AG04449 (cell line): Measurements from ENCODE around the gene DOC2A.
"Not testable (repeated sequence)": the region's sequence is repeated elsewhere in the genome, so short reads cannot be mapped to it uniquely, and the experiment has no call there.

ENCODE experiments used
- CTCF ChIA-PET: fragments of 350-600 bp; formaldehyde crosslinking; extraction: SDS; loops from one replicate; lab custom pipeline; 2021; ENCODE audit warnings: antibody characterized with exemption; lab: Yijun Ruan, JAX
- POLR2A ChIA-PET: fragments of 400-600, 350-600 bp; formaldehyde crosslinking; extraction: SDS; loops from one replicate; lab custom pipeline; 2020; ENCODE audit warnings: antibody characterized with exemption, inconsistent platforms; lab: Yijun Ruan, JAX
- DNase-seq: peaks from one replicate; pipeline ENCODE4 v3.0.0-alpha.2; 2010; ENCODE audit warnings: low read depth, low spot score
- H3K4me3 ChIP-seq: 2 replicates; pipeline ENCODE4 v1.5.1; 2011; ENCODE audit warnings: low read depth, mild to moderate bottlenecking, control low read depth, low read length
- TF ChIP-seq, protein P1 (sequence below): IDR thresholded peaks from one replicate; pipeline ENCODE4 v1.5.1; 2011; ENCODE audit warnings: mild to moderate bottlenecking, moderate library complexity, low read length, control low read depth, inconsistent platforms; ENCODE audit not compliant: insufficient read depth; ENCODE audit errors: missing control alignments

The DOC2A gene

DNA sequence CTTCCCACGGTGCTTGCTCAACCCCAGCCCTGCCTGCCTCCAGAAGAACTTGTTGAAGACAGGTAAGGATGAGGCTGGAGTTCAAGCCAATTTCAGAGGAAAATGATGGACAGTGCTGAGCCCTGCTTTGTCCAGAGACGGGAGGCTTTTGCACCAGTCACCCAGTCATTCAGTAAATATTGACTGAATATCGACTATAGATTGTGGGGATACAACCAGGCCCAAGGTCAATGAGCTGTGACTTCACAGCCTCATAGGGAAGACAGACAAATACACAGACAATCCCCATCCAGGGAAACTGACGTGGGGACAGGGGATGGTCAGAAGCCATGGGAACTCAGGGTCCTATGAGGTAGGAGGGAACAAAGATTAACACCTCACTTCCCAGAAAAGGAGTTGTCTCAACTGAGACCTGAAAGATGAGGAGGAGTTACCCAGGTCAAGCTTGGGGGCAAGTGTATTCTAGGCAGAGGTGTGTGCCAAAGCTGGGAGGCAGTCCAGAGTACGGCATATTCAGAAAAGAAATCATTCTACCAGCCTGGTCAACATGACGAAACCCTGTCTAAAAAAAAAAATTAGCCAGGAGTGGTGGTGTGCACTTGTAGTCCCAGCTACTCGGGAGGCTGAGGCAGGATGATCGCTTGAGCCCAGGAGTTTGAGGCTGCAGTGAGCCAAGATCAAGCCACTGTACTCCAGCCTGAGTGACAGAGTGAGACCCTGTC is 5.9 kb upstream of the DOC2A start:
- no peak overlapping the region for H3K4me3 ChIP-seq
- TF ChIP-seq, protein P1, sequence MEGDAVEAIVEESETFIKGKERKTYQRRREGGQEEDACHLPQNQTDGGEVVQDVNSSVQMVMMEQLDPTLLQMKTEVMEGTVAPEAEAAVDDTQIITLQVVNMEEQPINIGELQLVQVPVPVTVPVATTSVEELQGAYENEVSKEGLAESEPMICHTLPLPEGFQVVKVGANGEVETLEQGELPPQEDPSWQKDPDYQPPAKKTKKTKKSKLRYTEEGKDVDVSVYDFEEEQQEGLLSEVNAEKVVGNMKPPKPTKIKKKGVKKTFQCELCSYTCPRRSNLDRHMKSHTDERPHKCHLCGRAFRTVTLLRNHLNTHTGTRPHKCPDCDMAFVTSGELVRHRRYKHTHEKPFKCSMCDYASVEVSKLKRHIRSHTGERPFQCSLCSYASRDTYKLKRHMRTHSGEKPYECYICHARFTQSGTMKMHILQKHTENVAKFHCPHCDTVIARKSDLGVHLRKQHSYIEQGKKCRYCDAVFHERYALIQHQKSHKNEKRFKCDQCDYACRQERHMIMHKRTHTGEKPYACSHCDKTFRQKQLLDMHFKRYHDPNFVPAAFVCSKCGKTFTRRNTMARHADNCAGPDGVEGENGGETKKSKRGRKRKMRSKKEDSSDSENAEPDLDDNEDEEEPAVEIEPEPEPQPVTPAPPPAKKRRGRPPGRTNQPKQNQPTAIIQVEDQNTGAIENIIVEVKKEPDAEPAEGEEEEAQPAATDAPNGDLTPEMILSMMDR: no peak
- CTCF ChIA-PET: interaction anchor here (0.6 to 2.7 kb wide), 7 partner anchors 10 to 169 kb away, joined by 3 to 5 read pairs (median 3); no protein-coding TSS in a partner anchor
- POLR2A ChIA-PET: no interaction called here
- DNase-seq: no peak

DNA sequence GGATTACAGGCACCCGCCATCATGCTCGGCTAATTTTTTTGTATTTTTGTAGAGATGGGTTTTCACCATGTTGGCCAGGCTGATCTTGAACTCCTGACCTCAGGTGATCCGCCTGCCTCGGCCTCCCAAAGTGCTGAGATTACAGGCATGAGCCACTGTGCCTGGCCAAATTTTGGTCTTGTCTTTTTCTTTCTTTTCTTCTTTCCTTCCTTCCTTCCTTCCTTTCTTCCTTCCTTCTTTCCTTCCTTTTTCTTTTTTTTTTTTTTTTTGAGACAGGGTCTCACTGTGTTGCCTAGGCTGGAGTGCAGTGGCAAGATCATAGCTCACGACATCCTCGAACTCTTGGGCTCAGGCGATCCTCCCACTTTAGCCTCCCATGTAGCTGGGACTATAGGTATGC is 4.6 kb upstream of the DOC2A start:
- POLR2A ChIA-PET, H3K4me3 ChIP-seq, DNase-seq: not testable (repeated sequence)
- CTCF ChIA-PET: interaction anchor here (1.6 kb wide), 1 partner anchor 167 kb away, joined by 3 read pairs; no protein-coding TSS in a partner anchor

DNA sequence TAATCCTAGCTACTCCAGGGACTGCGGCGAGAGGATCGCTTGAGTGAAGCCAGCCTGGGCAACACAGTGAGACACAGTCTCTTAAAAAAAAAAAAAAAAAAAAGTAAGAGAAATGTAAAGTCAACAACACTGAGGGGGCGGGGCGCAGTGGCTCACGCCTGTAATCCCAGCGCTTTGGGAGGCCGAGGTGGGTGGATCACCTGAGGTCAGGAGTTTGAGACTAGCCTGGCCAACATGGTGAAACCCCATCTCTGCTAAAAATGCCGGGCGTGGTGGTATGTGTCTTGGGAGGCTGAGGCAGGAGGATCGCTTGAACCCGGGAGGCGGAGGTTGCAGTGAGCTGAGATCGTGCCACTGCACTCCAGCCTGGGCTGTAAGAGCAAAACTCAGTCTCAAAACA is 1.8 kb upstream of the DOC2A start:
- POLR2A ChIA-PET, H3K4me3 ChIP-seq, DNase-seq: not testable (repeated sequence)
- CTCF ChIA-PET: interaction anchor here (0.6 to 1.1 kb wide), 3 partner anchors 8 to 76 kb away, joined by 3 read pairs; partner anchors contain the start of gene C16orf92

DNA sequence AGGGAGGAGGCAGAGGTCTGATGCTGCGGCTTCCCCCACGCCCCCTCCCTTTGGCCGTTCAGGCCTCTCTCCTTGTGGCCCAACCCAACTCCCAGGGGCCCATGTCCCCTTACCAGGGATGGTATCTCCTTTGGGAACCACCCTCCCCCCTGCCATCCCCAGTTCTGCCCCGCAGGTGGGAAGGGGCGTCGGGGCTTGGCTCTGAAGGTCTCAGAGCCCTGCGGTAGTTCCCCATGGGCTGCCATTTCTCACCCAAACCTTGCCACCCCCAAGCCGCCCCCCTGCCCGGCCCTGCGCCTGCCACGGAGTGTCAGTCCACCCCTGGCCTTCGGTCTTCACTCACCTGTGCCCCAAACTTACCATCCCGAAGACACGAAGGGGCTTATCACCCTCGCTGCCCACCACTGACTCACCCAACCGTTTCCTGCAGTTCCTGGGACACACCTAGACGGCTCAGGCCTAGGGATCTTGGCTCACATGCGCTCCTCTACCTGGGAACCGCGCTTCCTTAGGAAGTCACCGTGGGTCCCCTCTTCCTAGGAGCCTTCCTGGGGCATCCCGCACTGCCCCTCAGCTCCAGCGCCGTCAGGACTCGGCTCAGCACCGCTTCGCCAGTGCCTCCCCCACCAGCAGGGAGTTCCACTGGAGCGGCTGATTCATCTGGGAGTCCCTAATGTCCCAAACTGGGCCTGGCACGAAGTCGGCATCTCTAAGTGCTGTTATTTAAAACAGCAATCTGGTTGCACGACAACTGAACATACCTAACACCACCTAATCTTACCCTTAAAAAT is 1.1 kb upstream of the DOC2A start:
- ChIA-PET CTCF (interaction anchor here (1.0 kb wide), 1 partner anchor 11 kb away, joined by 3 read pairs; the partner anchor contains the start of gene C16orf92), POLR2A (no interaction called here)
- TF ChIP-seq, protein P1: no peak
- no peak for DNase-seq
- H3K4me3 ChIP-seq: no peak overlapping the region

DNA sequence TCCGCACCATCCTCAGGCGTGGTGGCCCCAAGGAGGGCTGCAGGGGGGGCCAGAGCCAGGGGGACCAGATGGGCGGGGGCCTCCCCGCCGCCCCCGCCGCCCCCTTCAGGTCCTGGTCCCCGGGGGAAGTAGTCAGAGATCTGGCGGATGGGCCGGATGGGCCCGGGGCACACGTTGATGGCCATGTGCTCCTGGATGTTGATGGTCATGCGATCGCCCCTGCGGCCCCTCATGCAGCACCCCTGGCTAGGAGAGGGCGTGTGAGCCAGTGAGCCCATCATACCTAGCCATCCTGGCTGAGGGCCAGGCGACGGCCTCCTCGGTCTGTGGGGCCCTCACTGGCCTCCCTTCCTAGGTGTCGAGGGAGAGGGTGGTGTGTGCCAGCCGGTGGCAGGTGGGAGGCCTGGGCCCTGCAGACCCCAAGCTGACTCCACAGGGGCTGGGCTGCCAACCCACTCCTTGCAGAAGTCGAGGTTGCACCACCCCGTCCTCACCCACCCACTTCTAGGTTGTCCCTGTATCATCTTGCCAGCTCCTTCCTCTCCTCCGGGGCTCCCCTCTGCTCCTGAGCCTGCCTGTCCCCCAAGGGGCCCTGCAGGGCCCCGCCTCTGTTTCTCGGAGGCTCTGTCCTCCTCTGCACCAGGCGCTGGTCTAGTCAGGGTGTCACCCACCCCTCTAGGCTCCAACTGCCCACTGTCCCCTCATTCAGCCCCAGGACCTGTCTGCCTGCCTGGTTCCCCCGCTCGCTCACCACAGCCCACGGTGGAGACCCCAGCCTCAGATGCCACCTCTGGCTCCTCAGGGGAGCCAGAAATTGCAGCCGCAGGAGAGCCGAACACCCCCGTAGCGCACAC is 610 bp downstream of the DOC2A start:
- POLR2A ChIA-PET: interaction anchor here (0.6 kb wide), 1 partner anchor 47 kb away, joined by 5 read pairs; no protein-coding TSS in a partner anchor
- DNase-seq: no peak
- peak overlapping the region; percentile 8; the same call in 1 of the 2 replicates for H3K4me3 ChIP-seq
- TF ChIP-seq, protein P1: no peak
- CTCF ChIA-PET: interaction anchor here (1.7 kb wide), 1 partner anchor 9 kb away, joined by 4 read pairs; no protein-coding TSS in a partner anchor

DNA sequence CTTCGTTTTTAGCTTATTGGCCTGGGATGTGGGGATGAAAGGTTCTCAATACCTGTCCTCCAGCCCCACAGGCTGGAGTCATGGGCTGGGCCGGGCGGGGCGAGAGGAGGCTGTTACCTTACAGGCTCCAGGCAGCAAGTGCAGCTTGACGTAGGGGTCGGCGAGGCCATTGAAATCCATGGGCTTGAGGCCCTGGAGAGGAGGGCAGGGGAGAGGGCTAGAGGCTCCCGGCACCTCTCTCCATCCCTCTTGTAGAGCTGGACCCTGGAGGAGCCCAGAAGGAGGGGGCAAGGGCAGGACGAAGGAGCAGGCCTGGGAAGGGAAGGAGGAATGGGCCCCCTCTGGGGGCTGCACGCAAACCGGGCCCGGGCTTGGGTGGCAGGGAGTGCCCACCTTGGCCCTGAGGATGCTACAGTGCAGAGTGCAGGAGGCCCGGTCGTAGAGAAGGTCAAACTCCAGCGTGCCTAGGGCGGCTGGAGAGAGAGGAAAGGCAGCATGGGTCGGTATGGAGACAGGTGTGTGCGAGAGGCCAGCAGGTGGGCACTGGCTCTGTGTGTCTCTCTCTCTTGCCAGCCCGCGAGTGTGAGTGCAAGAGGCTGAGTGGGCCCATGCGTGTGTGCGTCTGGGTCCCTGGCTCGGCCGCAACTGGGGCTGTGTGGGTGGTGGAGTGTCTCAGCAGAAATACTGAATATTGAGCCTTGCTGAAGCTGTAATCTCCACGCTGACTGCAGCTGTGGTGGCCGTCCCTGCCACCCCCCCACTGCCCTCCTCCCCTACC is 1.6 kb downstream of the DOC2A start:
- H3K4me3 ChIP-seq: no peak overlapping the region
- ChIA-PET POLR2A (interaction anchor here (0.6 kb wide), 2 partner anchors 12 to 46 kb away, joined by 3 to 5 read pairs; no protein-coding TSS in a partner anchor), CTCF (interaction anchor here (1.7 kb wide), 1 partner anchor 10 kb away, joined by 4 read pairs; no protein-coding TSS in a partner anchor)
- TF ChIP-seq, protein P1: no peak
- no peak for DNase-seq
